C4-2B (cell line): ENCODE data around the gene SOX6.

ENCODE experiments used
- CTCF ChIP-seq: fragments of 450-650 bp; conservative IDR thresholded peaks from 2 replicates; pipeline ENCODE4 v1.5.1; 2017; ENCODE audit warnings: mild to moderate bottlenecking
- ZFX ChIP-seq: fragments of 450-650 bp; IDR thresholded peaks from 2 replicates; pipeline ENCODE4 v1.6.1; 2017

GRCh38 chr11:15969701-15970329, 386.5 kb downstream of the SOX6 start:
- TF ChIP-seq CTCF (no peak), ZFX (no peak)
